HL-60 (cell line): Measurements from ENCODE around the gene BTG4.

Source experiments
- DNase-seq, 2 experiments: peaks; one replicate each; pipeline ENCODE4 v3.0.0-alpha.2; 2010 to 2020; ENCODE audit warnings: low read depth in 1 of 2, low spot score in 1 of 2
- H3K27ac ChIP-seq: fragments of 250-450 bp; sonication (Bioruptor Pico); replicated peaks from 2 replicates; pipeline ENCODE4 v1.5.1; 2020; ENCODE audit warnings: mild to moderate bottlenecking, moderate library complexity
- H3K27me3 ChIP-seq: fragments of 250-450 bp; sonication (Bioruptor Pico); 2 replicates; pipeline ENCODE4 v1.5.1; 2021; ENCODE audit warnings: mild to moderate bottlenecking, moderate library complexity; ENCODE audit not compliant: insufficient read depth, poor library complexity, severe bottlenecking
- H3K4me3 ChIP-seq: replicated peaks from 2 replicates; pipeline ENCODE4 v1.5.1; 2011; ENCODE audit warnings: mild to moderate bottlenecking, control low read depth, low read length; ENCODE audit not compliant: insufficient read depth
- CTCF ChIP-seq: IDR thresholded peaks from one replicate; pipeline ENCODE4 v1.5.1; 2011; ENCODE audit warnings: low read length, control low read depth, inconsistent platforms; ENCODE audit not compliant: insufficient read depth
- GABPA ChIP-seq: IDR thresholded peaks from 2 replicates; pipeline ENCODE4 v1.6.1; 2012; ENCODE audit warnings: low read depth
- POLR2AphosphoS5 ChIP-seq: IDR thresholded peaks from 2 replicates; pipeline ENCODE4 v1.6.1; 2012; ENCODE audit warnings: low read depth
- REST ChIP-seq: IDR thresholded peaks from 2 replicates; pipeline ENCODE4 v1.6.1; 2012; ENCODE audit warnings: low read depth; ENCODE audit not compliant: insufficient replicate concordance
- SPI1 ChIP-seq: IDR thresholded peaks from 2 replicates; pipeline ENCODE4 v1.6.1; 2012; ENCODE audit warnings: low read depth, mild to moderate bottlenecking, borderline replicate concordance

Gene BTG4

GRCh38 chr11:111549869-111550203 is 37.6 kb upstream of the BTG4 start:
- DNase-seq = no peak
- H3K27me3 ChIP-seq = peaks cover 9% of the 10 kb centered on the region
- no peak overlapping the region for H3K4me3 ChIP-seq
- no peak overlapping the region for H3K27ac ChIP-seq
- TF ChIP-seq POLR2AphosphoS5 = no peak
- no peak for TF ChIP-seq GABPA
- TF ChIP-seq REST = no peak
- no peak for TF ChIP-seq SPI1
- no peak for TF ChIP-seq CTCF

- TF ChIP-seq SPI1 = no peak
- no peak for TF ChIP-seq REST
- no peak for TF ChIP-seq GABPA
- no peak for TF ChIP-seq POLR2AphosphoS5
- no peak for TF ChIP-seq CTCF
- DNase-seq = no peak
- peaks cover 7% of the 10 kb centered on the region for H3K27me3 ChIP-seq
- H3K27ac ChIP-seq = no peak overlapping the region
- no peak overlapping the region for H3K4me3 ChIP-seq
These were observed 37.1 kb upstream of the BTG4 start for GRCh38 chr11:111549196-111549868.

GRCh38 chr11:111548525-111548924 is 36.3 kb upstream of the BTG4 start:
- H3K27me3 ChIP-seq = peaks cover 6% of the 10 kb centered on the region
- DNase-seq = no peak
- no peak for TF ChIP-seq REST
- no peak for TF ChIP-seq POLR2AphosphoS5
- H3K4me3 ChIP-seq = no peak overlapping the region
- no peak overlapping the region for H3K27ac ChIP-seq
